GM23338 (cell line): ENCODE measurements around the gene ABCB8. TPM values are rescaled to one million over a fixed set of nuclear protein-coding genes. Genes with fewer than 3 reads are reported as not detected.

Experiments used
- ATAC-seq: fragments of 200-7000 bp; cut with Tn5 transposase; 3 replicates; pipeline ENCODE4 v1.9.1; 2020
- DNase-seq: peaks from one replicate; pipeline ENCODE4 v3.0.0-alpha.2; 2015; ENCODE audit warnings: low spot score
- H2AFZ ChIP-seq: fragments of 200-600 bp; sonication (generic); 2 replicates; pipeline ENCODE4 v1.8.0; 2016; ENCODE audit warnings: antibody characterized with exemption, mild to moderate bottlenecking, moderate library complexity
- H3F3A ChIP-seq: fragments of 200-600 bp; sonication (generic); replicated peaks from 2 replicates; pipeline ENCODE4 v1.8.0; 2017; ENCODE audit warnings: antibody characterized with exemption, mixed run types, low read depth
- H3K27ac ChIP-seq: fragments of 200-600 bp; sonication (generic); 2 replicates; pipeline ENCODE4 v1.6.1; 2016; ENCODE audit warnings: low read depth
- H3K27me3 ChIP-seq: fragments of 200-600 bp; sonication (generic); 2 replicates; pipeline ENCODE4 v1.8.0; 2016; ENCODE audit warnings: mild to moderate bottlenecking, mixed run types, moderate library complexity; ENCODE audit not compliant: insufficient read depth
- H3K36me3 ChIP-seq: fragments of 200-600 bp; sonication (generic); 2 replicates; pipeline ENCODE4 v1.8.0; 2016; ENCODE audit warnings: mild to moderate bottlenecking; ENCODE audit not compliant: insufficient read depth
- H3K4me1 ChIP-seq: fragments of 200-600 bp; sonication (generic); 2 replicates; pipeline ENCODE4 v1.8.0; 2016; ENCODE audit warnings: mild to moderate bottlenecking, moderate library complexity; ENCODE audit not compliant: insufficient read depth
- H3K4me2 ChIP-seq: fragments of 200-600 bp; sonication (generic); 2 replicates; pipeline ENCODE4 v1.7.1; 2017; ENCODE audit warnings: mixed run types
- H3K4me3 ChIP-seq: fragments of 200-600 bp; sonication (generic); 2 replicates; pipeline ENCODE4 v1.6.1; 2016; ENCODE audit warnings: mixed run types
- H3K79me2 ChIP-seq: fragments of 200-600 bp; sonication (generic); replicated peaks from 2 replicates; pipeline ENCODE4 v1.8.0; 2017; ENCODE audit warnings: mild to moderate bottlenecking; ENCODE audit not compliant: insufficient read depth
- H3K9me2 ChIP-seq: fragments of 200-600 bp; sonication (generic); 2 replicates; pipeline ENCODE4 v1.8.0; 2017; ENCODE audit not compliant: insufficient read depth
- H4K20me1 ChIP-seq: fragments of 200-600 bp; sonication (generic); replicated peaks from 2 replicates; pipeline ENCODE4 v1.8.0; 2017; ENCODE audit warnings: mild to moderate bottlenecking; ENCODE audit not compliant: insufficient read depth
- H3K27ac Mint-ChIP-seq: 2 replicates; pipeline ENCODE4 v1.8.0; 2020; ENCODE audit warnings: inconsistent platforms, mild to moderate bottlenecking, moderate library complexity, mixed read lengths
- H3K27me3 Mint-ChIP-seq: 3 replicates; pipeline ENCODE4 v1.8.0; 2022; ENCODE audit warnings: low read depth, mild to moderate bottlenecking, moderate library complexity, mixed read lengths, inconsistent platforms; ENCODE audit not compliant: insufficient read depth, poor library complexity
- H3K36me3 Mint-ChIP-seq: 3 replicates; pipeline ENCODE4 v1.8.0; 2021; ENCODE audit warnings: low read depth, mild to moderate bottlenecking, inconsistent platforms, moderate library complexity, mixed read lengths
- H3K4me1 Mint-ChIP-seq: 3 replicates; pipeline ENCODE4 v1.8.0; 2020; ENCODE audit warnings: mild to moderate bottlenecking, inconsistent platforms, mixed read lengths
- H3K4me3 Mint-ChIP-seq: 3 replicates; pipeline ENCODE4 v1.8.0; 2021; ENCODE audit warnings: moderate library complexity, mild to moderate bottlenecking, inconsistent platforms, mixed read lengths
- H3K9me3 Mint-ChIP-seq: 3 replicates; pipeline ENCODE4 v1.8.0; 2020; ENCODE audit warnings: moderate library complexity, mild to moderate bottlenecking, inconsistent platforms, mixed read lengths
- CREB1 ChIP-seq: fragments of 250-450 bp; sonication (Bioruptor Pico); IDR thresholded peaks from 2 replicates; pipeline ENCODE4 v1.5.0; 2020; ENCODE audit warnings: low read depth, mild to moderate bottlenecking, moderate library complexity
- CTCF ChIP-seq, 2 experiments: fragments of 200-600 bp in 1 of 2; sonication (generic) in 1 of 2; conservative IDR thresholded peaks; 2 replicates each; pipeline versions ENCODE4 v1.5.1 to v1.6.1; 2016 to 2017; ENCODE audit warnings: antibody characterized with exemption in 2 of 2, low read depth in 2 of 2, mild to moderate bottlenecking in 2 of 2, moderate library complexity in 1 of 2
- ETS1 ChIP-seq: IDR thresholded peaks from 2 replicates; pipeline ENCODE4 v1.6.1; 2016; ENCODE audit warnings: antibody characterized with exemption
- EZH2 ChIP-seq: fragments of 200-600 bp; sonication (generic); IDR thresholded peaks from one replicate; pipeline ENCODE4 v1.8.0; 2017; ENCODE audit warnings: antibody characterized with exemption, mild to moderate bottlenecking, low read depth; ENCODE audit not compliant: unreplicated experiment
- EZH2phosphoT487 ChIP-seq: fragments of 200-600 bp; sonication (generic); IDR thresholded peaks from one replicate; pipeline ENCODE4 v1.8.1; 2018; ENCODE audit warnings: antibody characterized with exemption; ENCODE audit not compliant: unreplicated experiment
- JUNB ChIP-seq: IDR thresholded peaks from one replicate; pipeline ENCODE4 v1.6.1; 2016; ENCODE audit warnings: antibody characterized with exemption; ENCODE audit not compliant: unreplicated experiment
- NANOG ChIP-seq: IDR thresholded peaks from 2 replicates; pipeline ENCODE4 v1.6.1; 2016; ENCODE audit warnings: antibody characterized with exemption, borderline replicate concordance
- POLR2AphosphoS5 ChIP-seq: IDR thresholded peaks from 2 replicates; pipeline ENCODE4 v1.6.1; 2016; ENCODE audit warnings: antibody characterized with exemption, low read depth
- STAT1 ChIP-seq: IDR thresholded peaks from one replicate; pipeline ENCODE4 v1.6.1; 2016; ENCODE audit warnings: antibody characterized with exemption; ENCODE audit not compliant: unreplicated experiment
- ZNF114 ChIP-seq: fragments of 250-450 bp; sonication (Bioruptor Pico); IDR thresholded peaks from 2 replicates; pipeline ENCODE4 v1.5.0; 2020; ENCODE audit warnings: mild to moderate bottlenecking, moderate library complexity
- ZNF331 ChIP-seq: fragments of 250-450 bp; sonication (Bioruptor Pico); IDR thresholded peaks from 2 replicates; pipeline ENCODE4 v1.5.0; 2020; ENCODE audit warnings: low read depth, mild to moderate bottlenecking, moderate library complexity
- polyA plus RNA-seq: library from polyadenylated mRNA; unstranded; fragments of >200 nt; fragmentation: Nextera tagmentation; extraction: Ambion mirVana; gene quantifications from 2 replicates; pipeline ENCODE4 v1.2.1, GENCODE V29; 2016
- total RNA-seq: library from RNA; depleted of rRNA; stranded (reverse); fragments of >200 nt; shearing (Covaris generic); gene quantifications from 2 replicates; pipeline ENCODE4 v1.2.3, GENCODE V29; 2014

Gene ABCB8
- total and polyA plus RNA-seq, 2 experiments from 2014 or later: 11.4 to 27.1 TPM

- TF ChIP-seq CTCF (conservative IDR thresholded peaks at IDR 0.05; ENCODE audit: low read depth in 2 of 2): no peak
- TF ChIP-seq CREB1: no peak
- TF ChIP-seq NANOG: no peak
- no peak for TF ChIP-seq JUNB
- no peak for TF ChIP-seq ZNF114 (CRISPR knock-in tag)
- no peak for TF ChIP-seq POLR2AphosphoS5
- no peak for TF ChIP-seq ETS1
These were observed 36.2 kb downstream of the ABCB8 start (continued) for GRCh38 chr7:151064454-151064853.

- no peaks in the 10 kb centered on the region; the same call in 1 of the 2 replicates for H4K20me1 ChIP-seq
- Mint-ChIP-seq H3K27me3 (peaks cover 35% of the 10 kb centered on the region), H3K4me1 (peaks cover 32% of the 10 kb centered on the region), H3K27ac (no peak overlapping the region), H3K9me3 (no peaks in the 10 kb centered on the region), H3K36me3 (peaks cover 41% of the 10 kb centered on the region), H3K4me3 (no peak overlapping the region)
- ATAC-seq (no peak), DNase-seq (no peak)
- no peak overlapping the region for H3K27ac ChIP-seq
- H3K4me2 ChIP-seq: no peak overlapping the region
- H3K27me3 ChIP-seq: peaks cover 15% of the 10 kb centered on the region; the same call in 1 of the 2 replicates
- no peaks in the 10 kb centered on the region for H3K9me2 ChIP-seq
- H3K4me3 ChIP-seq: no peak overlapping the region
- TF ChIP-seq CREB1 (no peak), EZH2phosphoT487 (no peak), ETS1 (no peak), ZNF331 (CRISPR knock-in tag) (no peak), JUNB (no peak)
- peaks cover 29% of the 10 kb centered on the region for H3K4me1 ChIP-seq
- H2AFZ ChIP-seq: no peak overlapping the region
- H3F3A ChIP-seq: peaks cover 15% of the 10 kb centered on the region
- peaks cover 16% of the 10 kb centered on the region for H3K36me3 ChIP-seq
- peaks cover 11% of the 10 kb centered on the region for H3K79me2 ChIP-seq
These were observed 36.7 kb downstream of the ABCB8 start for GRCh38 chr7:151064993-151065392.

GRCh38 chr7:151065516-151065915, 37.3 kb downstream of the ABCB8 start:
- Mint-ChIP-seq H3K4me1 (peaks cover 32% of the 10 kb centered on the region), H3K9me3 (no peaks in the 10 kb centered on the region), H3K4me3 (no peak overlapping the region), H3K27ac (no peak overlapping the region), H3K36me3 (peaks cover 46% of the 10 kb centered on the region), H3K27me3 (peaks cover 31% of the 10 kb centered on the region)
- DNase-seq (no peak), ATAC-seq (no peak)
- peaks cover 16% of the 10 kb centered on the region for H3K36me3 ChIP-seq
- no peak overlapping the region for H2AFZ ChIP-seq
- no peak overlapping the region for H3K4me2 ChIP-seq
- peaks cover 11% of the 10 kb centered on the region for H3K79me2 ChIP-seq
- H3K27ac ChIP-seq: no peak overlapping the region
- H3K4me3 ChIP-seq: no peak overlapping the region
- H3K9me2 ChIP-seq: no peaks in the 10 kb centered on the region
- peaks cover 15% of the 10 kb centered on the region for H3F3A ChIP-seq
- H4K20me1 ChIP-seq: no peaks in the 10 kb centered on the region; the same call in 1 of the 2 replicates
- peaks cover 11% of the 10 kb centered on the region; the same call in 1 of the 2 replicates for H3K27me3 ChIP-seq
- H3K4me1 ChIP-seq: peaks cover 29% of the 10 kb centered on the region
- TF ChIP-seq CREB1 (no peak), NANOG (no peak), EZH2 (no peak), STAT1 (no peak)
